Stomach (tissue), 9 donors: ENCODE measurements around the gene CDK17. TPM values are rescaled to one million over a fixed set of nuclear protein-coding genes. Genes with fewer than 3 reads are reported as not detected.

Source experiments
- DNase-seq, 2 donors: peaks; one replicate each; pipeline versions ENCODE4 v3.0.0 to v3.0.0-alpha.2; 2013 to 2019
- H3K27ac ChIP-seq, 5 donors: fragments of 200-600 bp in 4 of 5; sonication (generic) in 4 of 5; one replicate each; pipeline ENCODE4 v1.5.1; 2013 to 2019; ENCODE audit warnings: mild to moderate bottlenecking in 1 of 5, moderate library complexity in 1 of 5
- H3K27me3 ChIP-seq, 3 donors: fragments of 200-600 bp; sonication (generic); one replicate each; pipeline ENCODE4 v1.5.1; 2017 to 2019; ENCODE audit warnings: mixed run types in 1 of 3
- H3K36me3 ChIP-seq, 4 donors: fragments of 200-600 bp; sonication (generic); 1 replicate in 3 of 4; 2 replicates in 1 of 4; pipeline ENCODE4 v1.5.1; 2016 to 2019
- H3K4me1 ChIP-seq, 4 donors: fragments of 200-600 bp; sonication (generic); one replicate each; pipeline ENCODE4 v1.5.1; 2016 to 2019
- H3K4me3 ChIP-seq, 4 donors: fragments of 200-600 bp; sonication (generic) in 3 of 4; one replicate each; pipeline ENCODE4 v1.5.1; 2016 to 2019; ENCODE audit warnings: mild to moderate bottlenecking in 1 of 4
- H3K9me3 ChIP-seq, 4 donors: fragments of 200-600 bp; sonication (generic); one replicate each; pipeline ENCODE4 v1.5.1; 2016 to 2019
- EP300 ChIP-seq: sonication (generic); formaldehyde crosslinking; IDR thresholded peaks from one replicate; pipeline ENCODE4 v1.6.1; 2017; ENCODE audit warnings: antibody characterized with exemption
- POLR2A ChIP-seq, 4 donors: fragments of 450-650 bp; IDR thresholded peaks; one replicate each; pipeline ENCODE4 v1.6.1; 2016; ENCODE audit warnings: antibody characterized with exemption in 4 of 4, control low read depth in 2 of 4, mild to moderate bottlenecking in 1 of 4, moderate library complexity in 1 of 4
- POLR2AphosphoS5 ChIP-seq, 3 donors: sonication (generic); formaldehyde crosslinking; IDR thresholded peaks; one replicate each; pipeline ENCODE4 v1.6.1; 2016; ENCODE audit warnings: antibody characterized with exemption in 3 of 3
- WGBS, 5 donors: extraction: QIAGEN DNeasy Blood & Tissue Kit in 3 of 5; methylation state at CpG; one replicate each; pipeline versions ENCODE4 v1.1.5 to v1.1.7; 2013 to 2018; 5-methylcytosine and 5-hydroxymethylcytosine counted together
- intact Hi-C: fragments of 100-400 bp; cut with DNase I; formaldehyde crosslinking; loops from one replicate; pipeline ENCODE4 v1.15.1; 2023; ENCODE audit warnings: low total_unique reads
- polyA plus RNA-seq, 3 donors: library from polyadenylated mRNA; stranded (reverse); fragments of 200-250 nt; gene quantifications; one replicate each; pipeline ENCODE4 v1.2.3, GENCODE V29; 2013
- total RNA-seq, 5 donors: library from RNA; depleted of rRNA; stranded (reverse); fragments of >200 nt; gene quantifications; one replicate each; pipeline versions ENCODE4 v1.1.0 to v1.2.3, GENCODE V29; 2014 to 2016
- TF ChIP-seq, protein P1 (sequence below), 7 experiments: fragments of 450-650 bp in 4 of 7; fragments of 200-600 bp in 3 of 7; sonication (generic) in 3 of 7; IDR thresholded peaks; one replicate each; pipeline ENCODE4 v1.5.1; 2016 to 2019; ENCODE audit warnings: antibody characterized with exemption in 7 of 7, control low read depth in 2 of 7, mild to moderate bottlenecking in 1 of 7
- donor health status: healthy with polysubstance abuse.
- donor health status: Bipolar disorder and iron deficiency.
- donor health status: healthy.

Gene CDK17
- total and polyA plus RNA-seq, 8 donors: 5.4 to 137 (median 40.5) TPM

DNA sequence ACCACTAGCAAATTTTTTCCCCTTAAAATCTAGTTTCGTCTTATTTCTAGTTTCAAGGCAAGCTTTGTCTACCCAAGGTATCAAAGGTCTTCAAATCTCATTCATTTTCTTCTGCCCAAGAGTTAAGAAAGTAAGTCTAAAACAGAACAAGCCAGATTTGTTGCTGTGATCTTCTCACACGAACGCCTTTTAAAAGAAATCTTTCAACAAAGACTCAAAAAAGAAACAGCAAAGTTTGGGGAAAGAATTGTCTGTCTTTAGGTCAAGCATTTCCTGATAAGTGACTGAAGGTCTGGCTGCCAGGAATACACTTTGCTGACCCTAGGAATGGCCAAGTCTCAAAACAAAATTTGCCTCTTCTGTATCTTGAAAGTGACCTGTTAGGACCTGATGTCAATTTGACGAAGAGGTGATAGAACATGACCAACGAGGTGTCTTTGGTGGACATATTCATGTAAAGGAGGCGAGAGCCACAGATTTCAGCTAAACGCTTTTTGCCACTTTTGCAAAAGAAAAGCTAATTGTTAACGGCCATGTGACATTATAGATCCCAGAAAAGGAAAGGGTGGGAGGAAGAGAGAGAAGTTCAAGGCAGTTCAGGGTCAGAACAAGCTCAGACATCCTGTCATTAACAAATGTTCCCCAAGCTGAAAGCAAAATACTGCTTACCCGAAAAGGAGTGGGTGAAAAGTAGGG, 1.7 kb downstream of the CDK17 start:
- peak overlapping the region; percentile 97 to 100 (median 99) for H3K27ac ChIP-seq
- peaks cover 8 to 49% (median 25%) of the 10 kb centered on the region in 4 donors for H3K4me1 ChIP-seq
- H3K27me3 ChIP-seq: no peaks in the 10 kb centered on the region
- WGBS, 5 donors: 3 to 6% (median 5%) methylated on average over 9 of the region's 9 CpGs
- no peak for TF ChIP-seq EP300
- TF ChIP-seq, protein P1, sequence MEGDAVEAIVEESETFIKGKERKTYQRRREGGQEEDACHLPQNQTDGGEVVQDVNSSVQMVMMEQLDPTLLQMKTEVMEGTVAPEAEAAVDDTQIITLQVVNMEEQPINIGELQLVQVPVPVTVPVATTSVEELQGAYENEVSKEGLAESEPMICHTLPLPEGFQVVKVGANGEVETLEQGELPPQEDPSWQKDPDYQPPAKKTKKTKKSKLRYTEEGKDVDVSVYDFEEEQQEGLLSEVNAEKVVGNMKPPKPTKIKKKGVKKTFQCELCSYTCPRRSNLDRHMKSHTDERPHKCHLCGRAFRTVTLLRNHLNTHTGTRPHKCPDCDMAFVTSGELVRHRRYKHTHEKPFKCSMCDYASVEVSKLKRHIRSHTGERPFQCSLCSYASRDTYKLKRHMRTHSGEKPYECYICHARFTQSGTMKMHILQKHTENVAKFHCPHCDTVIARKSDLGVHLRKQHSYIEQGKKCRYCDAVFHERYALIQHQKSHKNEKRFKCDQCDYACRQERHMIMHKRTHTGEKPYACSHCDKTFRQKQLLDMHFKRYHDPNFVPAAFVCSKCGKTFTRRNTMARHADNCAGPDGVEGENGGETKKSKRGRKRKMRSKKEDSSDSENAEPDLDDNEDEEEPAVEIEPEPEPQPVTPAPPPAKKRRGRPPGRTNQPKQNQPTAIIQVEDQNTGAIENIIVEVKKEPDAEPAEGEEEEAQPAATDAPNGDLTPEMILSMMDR (IDR thresholded peaks at IDR 0.05): no peak
- TF ChIP-seq POLR2A (IDR thresholded peaks at IDR 0.05): no peak
- TF ChIP-seq POLR2AphosphoS5 (IDR thresholded peaks at IDR 0.05): no peak
- no peaks in the 10 kb centered on the region for H3K36me3 ChIP-seq
- H3K9me3 ChIP-seq: no peaks in the 10 kb centered on the region
- no peak for DNase-seq
- peak overlapping the region; percentile 74 to 98 (median 86) for H3K4me3 ChIP-seq
- intact Hi-C loops: no loop called here

DNA sequence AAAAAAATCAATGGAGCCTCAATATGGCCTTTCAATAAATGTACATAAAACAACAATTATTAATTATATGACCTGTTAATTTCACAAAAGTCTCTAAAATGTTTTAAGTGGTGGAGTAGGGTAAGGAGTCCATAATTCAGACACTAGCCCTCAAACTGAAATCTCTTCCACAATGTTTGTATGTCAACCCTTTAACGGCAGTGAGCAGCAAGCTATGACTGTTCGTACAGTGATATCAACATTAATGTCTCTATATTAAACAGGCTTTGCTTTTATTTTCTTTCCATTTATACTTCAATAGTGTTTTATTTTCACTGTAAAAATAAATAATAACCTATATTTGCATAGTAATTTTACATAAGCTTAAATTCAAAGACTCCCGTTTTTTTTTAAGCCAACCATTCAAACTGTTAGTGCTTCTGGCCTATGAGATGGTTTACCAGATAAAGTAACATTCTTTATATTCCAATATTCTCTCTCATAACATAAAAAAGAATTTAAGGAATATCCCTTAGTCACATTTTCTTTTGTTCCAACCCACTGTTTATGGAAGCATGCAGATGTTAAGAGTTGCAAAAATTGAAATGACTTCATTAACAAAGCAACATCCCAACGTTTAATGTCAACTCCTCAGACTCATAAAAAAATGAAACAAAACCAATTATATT, 2.3 kb downstream of the CDK17 start:
- Histone ChIP-seq H3K27ac (peak overlapping the region in 4 of 5 donors; percentile 98 to 100 (median 99)), H3K4me1 (peaks cover 8 to 52% (median 25%) of the 10 kb centered on the region in 4 donors), H3K36me3 (no peaks in the 10 kb centered on the region), H3K9me3 (no peaks in the 10 kb centered on the region), H3K27me3 (no peaks in the 10 kb centered on the region), H3K4me3 (peak overlapping the region; percentile 74 to 98 (median 86))
- no peak for DNase-seq
- no peak for TF ChIP-seq POLR2A (IDR thresholded peaks at IDR 0.05)
- TF ChIP-seq, protein P1 (IDR thresholded peaks at IDR 0.05): no peak
- TF ChIP-seq POLR2AphosphoS5 (IDR thresholded peaks at IDR 0.05): no peak
- intact Hi-C loops: no loop called here
- 16 to 24% (median 21%) methylated on average over 4 of the region's 4 CpGs for WGBS, 5 donors

DNA sequence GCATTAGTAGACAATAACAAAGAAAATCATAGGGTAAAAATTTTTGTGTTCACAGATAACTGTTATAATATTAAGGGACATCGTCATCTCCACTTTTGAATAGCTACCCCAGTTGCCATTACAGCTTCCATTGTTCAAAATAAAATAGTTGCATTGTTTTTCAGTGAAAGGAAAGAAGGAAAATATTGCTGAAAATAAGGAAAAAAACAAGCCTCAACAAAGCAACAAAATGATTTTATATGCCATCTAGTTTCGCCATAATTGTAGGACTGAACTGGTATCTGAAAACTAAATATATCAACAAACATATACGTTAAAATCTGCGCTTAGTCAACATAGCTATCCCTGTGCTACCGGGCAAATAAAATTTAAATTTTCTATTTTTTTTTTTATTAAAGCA, 3.3 kb downstream of the CDK17 start:
- 65 to 76% (median 73%) methylated on average over 5 of the region's 5 CpGs for WGBS, 5 donors
- intact Hi-C loops: no loop called here
- no peaks in the 10 kb centered on the region for H3K36me3 ChIP-seq
- H3K4me3 ChIP-seq: no peak overlapping the region
- peak overlapping the region in 3 of 5 donors; percentile 99 to 100 (median 99) for H3K27ac ChIP-seq
- TF ChIP-seq, protein P1 (IDR thresholded peaks at IDR 0.05): no peak
- TF ChIP-seq POLR2AphosphoS5 (IDR thresholded peaks at IDR 0.05) (no peak), EP300 (no peak), POLR2A (IDR thresholded peaks at IDR 0.05) (no peak)
- no peaks in the 10 kb centered on the region for H3K9me3 ChIP-seq
- DNase-seq: no peak
- H3K4me1 ChIP-seq: peaks cover 8 to 61% (median 27%) of the 10 kb centered on the region in 4 donors
- no peaks in the 10 kb centered on the region for H3K27me3 ChIP-seq

DNA sequence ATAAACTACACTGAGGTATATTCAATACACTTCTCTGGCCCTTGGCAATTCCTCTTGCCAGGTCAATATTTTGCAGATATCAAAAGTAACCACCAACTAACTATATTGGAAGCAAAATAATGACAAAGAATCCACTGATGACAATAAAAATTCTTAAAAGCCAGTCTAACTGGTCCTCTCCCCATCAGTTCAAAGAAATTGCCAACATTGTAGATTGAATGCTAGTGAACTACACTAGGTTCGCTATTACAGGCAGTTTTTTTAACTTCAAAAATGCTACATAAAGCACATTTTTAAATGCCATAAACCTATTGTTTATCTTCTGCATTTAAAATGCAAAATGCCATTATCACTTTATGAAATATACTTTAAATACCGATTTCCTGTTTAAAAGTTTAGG, 4.0 kb downstream of the CDK17 start:
- Histone ChIP-seq H3K36me3 (no peaks in the 10 kb centered on the region), H3K9me3 (no peaks in the 10 kb centered on the region), H3K4me1 (peaks cover 8 to 57% (median 23%) of the 10 kb centered on the region in 4 donors), H3K27ac (no peak overlapping the region), H3K27me3 (no peaks in the 10 kb centered on the region), H3K4me3 (no peak overlapping the region)
- no peak for DNase-seq
- intact Hi-C loops: no loop called here
- WGBS, 5 donors: 83 to 90% (median 88%) methylated on average over 2 of the region's 2 CpGs
- TF ChIP-seq POLR2AphosphoS5 (IDR thresholded peaks at IDR 0.05) (no peak), POLR2A (IDR thresholded peaks at IDR 0.05) (no peak), EP300 (no peak)
- TF ChIP-seq, protein P1 (IDR thresholded peaks at IDR 0.05): no peak
